Testis (tissue), 2 donors: Measurements from ENCODE around the gene ACTR8.

Experiments
- CTCF ChIP-seq, 3 experiments: fragments of 450-650 bp in 2 of 3; fragments of 200-600 bp in 1 of 3; sonication (generic) in 1 of 3; IDR thresholded peaks; one replicate each; pipeline ENCODE4 v1.5.1; 2016 to 2019; ENCODE audit warnings: antibody characterized with exemption in 3 of 3, mild to moderate bottlenecking in 2 of 3, moderate library complexity in 1 of 3
- POLR2A ChIP-seq: fragments of 450-650 bp; IDR thresholded peaks from one replicate; pipeline ENCODE4 v1.6.1; 2017; ENCODE audit warnings: antibody characterized with exemption, mild to moderate bottlenecking, moderate library complexity

GRCh38 chr3:53833700-53834099, 48.3 kb downstream of the ACTR8 start:
- no peak for TF ChIP-seq CTCF (IDR thresholded peaks at IDR 0.05)
- no peak for TF ChIP-seq POLR2A
